Measurements from ENCODE around the gene PPHLN1.
A peak's percentile ranks its signal among the peaks of the same experiment; 100 is the strongest.

PPHLN1 gene

DNA sequence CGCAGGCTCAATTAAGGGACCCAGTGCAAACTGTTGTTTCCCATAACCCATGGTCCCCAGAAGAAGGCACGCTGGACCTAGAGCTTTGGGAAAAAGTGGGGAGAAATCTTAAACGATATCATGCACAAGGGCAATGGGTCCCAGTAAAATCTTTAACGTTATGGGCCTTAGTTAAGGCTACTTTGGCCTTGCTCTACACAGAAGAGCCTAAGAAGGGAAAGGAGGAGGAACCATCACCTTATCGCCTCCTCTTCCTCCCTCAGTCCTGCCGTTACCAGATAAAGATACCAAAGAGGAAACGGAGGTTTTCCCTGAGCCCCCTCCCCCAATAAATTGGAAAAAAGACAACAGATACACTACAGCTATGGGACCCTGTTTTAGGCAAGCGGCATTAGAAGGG lies 116.9 kb downstream of the PPHLN1 start:
- DNase-seq (ENCODE audit: low read depth) = no peak

DNA sequence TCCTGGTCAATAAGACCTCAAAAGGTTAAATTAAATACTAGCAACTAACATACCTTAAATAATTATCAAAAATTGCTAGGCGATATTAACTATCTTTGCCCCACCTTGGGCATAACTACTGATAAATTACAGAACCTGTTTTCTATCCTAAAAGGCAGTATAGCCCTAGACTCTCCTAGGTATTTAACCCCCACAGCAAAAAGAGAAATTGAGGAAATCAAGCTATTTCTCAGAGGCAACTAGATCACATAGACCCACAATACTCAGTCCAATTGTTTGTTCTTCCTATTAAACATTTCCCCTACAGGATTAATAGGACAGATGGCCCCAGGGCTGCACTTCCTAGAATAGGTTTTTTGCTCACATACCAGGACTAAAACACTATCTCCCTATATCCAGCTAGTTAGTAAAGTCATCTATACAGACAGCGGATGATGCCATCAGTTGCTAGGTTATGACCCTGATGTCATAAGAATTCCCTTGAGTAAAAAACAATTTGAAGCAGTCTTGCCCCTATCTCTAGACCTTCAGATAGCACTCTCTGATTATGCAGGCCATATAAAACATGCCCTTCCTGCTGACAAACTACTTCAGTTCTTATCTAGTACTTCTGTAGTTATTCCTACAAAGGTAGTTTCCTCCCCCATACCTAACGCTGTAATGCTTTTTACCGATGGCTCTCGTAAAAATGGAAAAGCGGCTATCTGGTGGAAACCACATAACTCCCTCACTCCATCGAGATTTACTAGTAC lies 118.4 kb downstream of the PPHLN1 start:
- DNase-seq (ENCODE audit: low read depth) = no peak

DNA sequence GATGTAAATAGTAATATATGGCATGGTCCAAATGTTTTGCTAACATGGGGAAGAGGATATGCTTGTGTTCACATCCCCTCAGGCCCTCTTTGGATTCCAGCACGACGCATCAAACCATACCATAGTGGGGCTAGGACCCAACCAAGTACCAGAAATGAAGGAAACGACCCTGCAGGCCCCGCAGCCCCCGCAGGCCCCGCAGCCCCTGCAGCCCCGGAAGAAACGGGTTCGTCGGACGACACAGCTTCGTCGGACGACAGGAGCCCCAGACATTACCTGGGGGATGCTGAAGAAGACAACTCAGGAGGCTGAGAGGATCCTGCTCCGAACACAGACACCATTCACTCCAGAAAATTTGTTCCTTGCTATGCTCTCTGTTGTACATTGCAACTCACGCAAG lies 119.9 kb downstream of the PPHLN1 start:
- DNase-seq (ENCODE audit: low read depth) = no peak

DNA sequence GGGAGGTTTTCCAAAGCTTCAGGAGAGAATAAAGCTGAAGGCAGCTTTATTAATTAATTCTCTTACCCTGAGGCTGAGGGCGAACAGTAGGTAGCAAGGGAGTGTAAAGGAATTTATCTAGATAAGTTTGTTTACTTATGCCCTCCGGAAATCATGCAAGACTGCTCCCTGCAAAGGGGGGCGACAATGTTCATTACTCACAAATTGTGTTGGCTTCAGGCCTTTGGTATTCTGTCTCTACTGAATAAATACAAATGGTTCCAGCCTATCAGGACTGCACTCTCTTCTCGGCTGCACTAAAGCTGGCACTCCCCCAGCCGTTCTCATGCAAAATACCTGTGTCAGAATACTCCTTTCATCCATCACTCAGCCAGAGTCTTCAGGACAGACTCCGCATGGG lies 120.8 kb downstream of the PPHLN1 start:
- DNase-seq (ENCODE audit: low read depth) = no peak

DNA sequence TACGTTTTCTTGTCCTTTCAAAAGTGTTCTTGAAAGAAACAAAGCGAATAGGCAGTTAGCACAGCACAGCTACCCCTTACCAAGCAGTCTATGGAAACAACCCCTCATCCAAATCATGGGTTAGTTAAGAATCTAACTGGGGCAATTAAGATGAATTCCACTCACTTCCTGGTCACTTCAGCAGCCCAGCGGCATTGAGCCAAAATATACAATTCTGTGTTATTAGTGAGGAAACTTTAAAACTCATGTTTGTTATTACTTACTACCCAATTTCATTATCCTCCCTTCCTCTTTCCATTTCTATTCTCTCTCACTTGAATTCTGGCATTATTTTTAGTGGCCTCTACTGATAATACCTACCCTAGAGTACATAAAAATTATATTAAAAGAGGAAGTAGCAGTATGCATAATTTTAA lies 121.4 kb downstream of the PPHLN1 start:
- DNase-seq (ENCODE audit: low read depth) = no peak

DNA sequence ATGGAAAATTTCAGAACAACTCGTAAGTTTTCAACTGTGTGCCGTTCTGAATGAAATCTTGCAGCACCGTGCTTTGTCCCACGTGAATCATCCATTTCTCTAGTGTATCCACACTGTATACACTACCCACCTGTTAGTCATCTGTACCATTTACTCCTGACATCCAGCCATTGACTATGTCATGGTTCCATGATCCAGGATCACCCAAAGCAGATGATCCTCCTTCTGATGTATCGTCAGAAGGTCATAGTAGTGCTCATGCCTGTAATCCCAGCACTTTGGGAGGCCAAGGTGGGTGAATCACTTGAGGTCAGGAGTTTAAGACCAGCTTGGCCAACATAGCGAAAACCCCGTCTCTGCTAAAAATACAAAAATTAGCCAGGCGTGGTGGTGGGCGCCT lies 122.9 kb downstream of the PPHLN1 start:
- peak; percentile 5 for DNase-seq (ENCODE audit: low read depth)

DNA sequence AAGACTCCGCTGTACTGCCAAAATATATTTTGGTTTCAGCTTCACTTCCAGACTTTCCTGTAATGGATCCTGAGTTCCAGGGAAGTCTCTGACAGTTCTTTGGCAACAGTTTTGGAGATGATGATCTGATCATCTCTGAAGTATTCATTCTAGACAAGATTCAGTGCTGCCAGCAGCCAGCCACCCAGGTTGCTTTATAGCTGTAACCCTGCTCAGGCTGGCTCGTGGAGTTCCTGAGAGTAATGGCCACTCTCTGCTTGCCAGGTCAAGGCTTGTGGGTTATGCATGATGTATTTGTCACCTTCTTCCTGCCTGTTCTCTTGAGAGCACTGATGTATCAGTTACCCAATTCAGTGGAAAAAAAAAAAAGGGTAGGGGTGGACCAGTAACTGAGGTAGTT lies 124.3 kb downstream of the PPHLN1 start:
- peak; percentile 25 for DNase-seq (ENCODE audit: low read depth)

DNA sequence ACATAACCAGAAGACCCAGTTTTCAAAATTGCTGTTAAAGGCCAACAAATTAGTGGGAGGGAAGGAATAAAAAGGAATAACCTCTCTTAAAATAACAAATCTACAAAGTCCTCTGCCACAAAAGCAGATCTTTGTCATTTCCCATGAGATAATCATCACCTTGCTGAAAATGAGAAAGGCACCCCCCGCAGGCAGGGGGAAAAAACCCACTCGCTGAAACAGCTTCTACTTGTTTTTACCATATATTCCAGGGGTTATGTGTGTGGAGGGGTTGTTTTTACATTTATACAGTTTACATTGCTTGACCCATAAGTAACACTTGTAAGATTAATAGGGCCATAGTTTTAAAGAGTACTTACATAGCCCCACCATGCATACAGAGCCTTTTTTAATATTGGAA lies 132.6 kb downstream of the PPHLN1 start:
- DNase-seq (ENCODE audit: low read depth) = no peak

DNA sequence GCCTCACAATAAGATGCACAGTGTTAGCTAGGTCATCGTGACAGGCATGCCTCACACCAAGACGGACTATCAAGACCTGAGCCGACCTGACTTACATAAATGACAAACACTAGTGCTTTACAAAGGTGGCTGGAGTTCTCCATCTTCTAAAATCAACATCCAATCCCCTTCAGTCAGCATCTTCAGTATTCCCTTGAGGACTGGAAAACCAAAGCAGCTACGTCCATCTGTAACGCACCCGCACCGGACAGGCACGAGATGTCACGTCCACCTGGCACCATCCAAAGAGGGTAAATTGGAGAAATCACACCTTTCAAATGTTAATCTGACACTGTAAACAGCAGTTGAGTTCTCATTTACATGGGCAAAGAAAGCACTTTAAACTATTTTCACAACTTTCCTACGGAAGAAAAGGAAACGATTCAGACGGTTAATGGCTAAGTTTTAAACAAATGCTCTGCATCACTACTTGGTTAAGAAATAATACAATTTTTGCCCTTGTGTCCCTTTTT lies 133.4 kb downstream of the PPHLN1 start:
- DNase-seq (ENCODE audit: low read depth) = no peak

DNA sequence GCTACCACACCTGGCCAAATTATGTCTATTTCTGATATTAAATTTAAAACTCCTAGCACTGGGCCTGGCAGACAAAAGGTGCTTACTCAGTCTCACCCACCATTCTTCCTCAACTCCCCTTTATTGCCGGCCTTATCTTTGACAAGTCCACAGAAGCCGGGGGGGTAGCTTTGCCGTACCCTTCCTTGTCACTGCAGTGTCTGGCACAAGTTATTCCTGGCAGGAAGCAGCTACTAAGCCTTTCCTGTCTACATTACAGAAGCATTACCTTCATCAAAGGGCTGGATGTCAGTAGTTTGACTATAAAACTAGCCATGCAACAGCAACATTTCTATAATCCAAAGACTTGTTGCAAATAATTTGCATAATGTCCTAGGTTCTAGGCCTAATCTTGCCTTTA lies 136.5 kb downstream of the PPHLN1 start:
- DNase-seq (ENCODE audit: low read depth) = no peak

DNA sequence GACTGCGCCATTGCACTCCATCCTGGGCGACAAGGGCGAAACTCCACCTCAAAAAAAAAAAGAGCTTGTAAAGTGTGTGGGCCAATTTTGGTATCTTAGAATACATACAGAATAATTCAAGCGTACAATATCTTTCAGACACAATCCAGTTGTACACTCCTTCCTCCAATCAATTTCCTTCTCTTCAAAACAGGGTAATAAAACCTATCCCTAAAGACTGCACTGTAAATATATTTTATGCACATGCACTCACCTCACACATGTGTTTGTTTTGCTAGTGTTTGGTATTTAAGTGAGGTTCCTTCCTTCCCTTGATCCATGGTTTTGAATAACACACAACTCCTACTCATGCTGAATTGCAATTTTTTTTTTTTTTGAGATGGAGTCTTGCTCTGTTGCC lies 137.7 kb downstream of the PPHLN1 start:
- no peak for DNase-seq (ENCODE audit: low read depth)

DNA sequence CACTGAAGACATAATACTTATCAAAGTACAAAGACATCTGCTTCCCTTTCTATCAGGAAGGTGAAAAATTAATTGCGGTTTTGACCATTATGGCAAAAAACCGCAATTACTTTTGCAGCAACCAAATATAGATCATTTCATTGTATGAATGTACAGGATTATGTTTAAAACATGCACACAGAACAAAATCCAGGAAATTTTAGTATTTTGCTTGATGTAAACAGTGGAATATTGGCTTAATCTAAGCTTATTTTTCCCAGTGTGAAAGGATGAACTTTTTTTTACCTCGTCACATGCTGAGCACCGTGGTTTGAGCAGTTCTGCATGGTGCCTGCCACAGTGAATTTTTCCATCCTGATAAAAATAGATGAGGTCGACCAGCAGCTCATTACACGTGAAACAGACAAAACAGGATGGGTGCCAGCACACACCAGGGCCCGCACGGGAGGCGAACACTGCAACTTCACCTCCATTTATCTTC lies 142.4 kb downstream of the PPHLN1 start:
- DNase-seq (ENCODE audit: low read depth) = no peak

DNA sequence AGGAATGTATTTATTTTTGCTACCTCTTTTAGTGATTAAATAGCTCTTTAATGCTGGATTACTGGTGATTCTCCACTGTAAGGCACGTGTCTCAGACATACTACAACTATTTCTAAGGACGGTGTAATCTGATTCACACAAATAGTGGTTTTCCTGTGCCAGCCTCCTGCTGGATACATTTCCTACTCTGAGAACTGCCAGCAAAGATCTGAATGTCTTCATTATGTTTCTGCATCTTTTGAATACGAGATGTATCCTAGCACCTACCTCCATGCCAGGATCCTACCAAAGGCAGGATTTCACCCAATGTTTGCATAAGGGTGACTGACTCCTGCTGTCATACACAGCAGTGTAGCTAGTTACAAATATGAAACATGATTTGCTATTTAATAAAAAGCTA lies 143.0 kb downstream of the PPHLN1 start:
- DNase-seq (ENCODE audit: low read depth) = no peak

DNA sequence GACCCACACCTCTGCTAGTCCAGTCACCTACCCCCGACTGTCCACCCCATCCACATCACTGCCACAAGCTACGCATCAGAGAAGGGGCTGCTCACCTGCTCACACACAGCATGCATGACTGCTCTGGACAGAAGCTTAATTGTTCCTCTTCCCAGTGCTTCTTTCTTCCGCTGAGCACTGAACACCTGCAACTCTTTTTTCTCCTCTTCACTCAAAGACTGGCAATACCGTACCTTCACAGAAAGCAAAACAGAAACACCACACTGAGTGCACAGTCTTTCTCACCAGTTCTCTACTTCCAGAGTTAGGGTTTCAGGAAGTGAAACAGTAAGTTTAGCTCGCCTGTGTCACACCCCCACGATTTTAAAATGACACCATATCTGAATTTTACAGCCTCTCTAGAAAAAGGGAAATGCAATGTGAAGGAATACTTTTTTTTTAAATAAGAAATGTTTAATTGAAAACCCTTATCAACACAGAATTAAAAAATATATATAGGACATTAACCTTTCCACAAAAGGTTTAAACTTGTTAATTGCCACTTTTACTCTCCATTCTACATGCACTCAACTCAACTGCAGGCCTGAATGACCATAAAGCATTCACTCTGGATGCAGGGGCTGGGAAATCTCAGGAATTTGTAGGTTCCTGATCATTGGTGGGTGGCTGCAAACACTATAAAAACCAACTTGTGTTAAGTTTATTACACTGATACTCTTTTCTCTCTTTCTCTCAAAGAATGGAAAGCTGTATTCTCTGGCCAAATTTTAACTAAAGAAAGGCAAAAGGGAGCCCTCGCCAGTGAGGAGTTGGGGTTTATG lies 143.6 kb downstream of the PPHLN1 start:
- no peak for DNase-seq (ENCODE audit: low read depth)

DNA sequence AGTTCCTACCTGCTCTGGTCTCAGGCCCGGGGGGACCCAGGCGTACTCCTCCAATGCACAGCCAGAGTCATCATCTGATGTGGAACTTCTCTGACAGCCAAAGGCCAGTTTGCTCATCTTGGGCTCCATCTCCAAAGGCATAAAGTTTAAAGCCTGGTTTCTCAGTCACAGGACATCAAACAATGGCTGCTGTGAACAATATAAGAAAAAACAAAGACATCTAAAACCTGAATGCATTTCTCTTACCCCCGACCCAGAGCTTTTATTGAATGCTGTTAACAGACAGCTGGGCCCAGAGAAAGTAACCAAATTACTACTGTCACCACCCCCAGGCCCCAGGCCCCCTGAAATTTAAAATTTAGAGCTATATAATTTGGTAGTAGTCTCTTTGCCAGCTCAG lies 146.4 kb downstream of the PPHLN1 start:
- DNase-seq (ENCODE audit: low read depth) = no peak

DNA sequence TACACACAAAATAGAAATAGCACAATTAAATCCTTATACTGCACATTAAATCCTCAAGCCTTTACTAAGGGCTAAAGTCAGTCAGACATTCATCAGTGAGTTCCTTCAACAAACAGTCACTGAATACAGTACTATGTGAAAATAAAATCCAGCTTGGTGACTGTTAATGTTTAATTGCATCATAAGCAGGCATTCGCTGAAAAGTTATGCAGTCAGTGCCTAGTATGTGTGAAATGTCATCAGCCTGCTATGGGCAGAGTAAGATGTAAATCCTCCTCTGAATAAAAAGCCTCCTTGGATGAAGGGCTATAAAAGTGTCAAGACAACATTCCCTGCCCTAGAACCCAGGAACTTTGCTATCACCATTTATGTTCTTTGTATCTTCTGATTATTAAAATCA lies 147.2 kb downstream of the PPHLN1 start:
- peak; percentile 32 for DNase-seq (ENCODE audit: low read depth)

DNA sequence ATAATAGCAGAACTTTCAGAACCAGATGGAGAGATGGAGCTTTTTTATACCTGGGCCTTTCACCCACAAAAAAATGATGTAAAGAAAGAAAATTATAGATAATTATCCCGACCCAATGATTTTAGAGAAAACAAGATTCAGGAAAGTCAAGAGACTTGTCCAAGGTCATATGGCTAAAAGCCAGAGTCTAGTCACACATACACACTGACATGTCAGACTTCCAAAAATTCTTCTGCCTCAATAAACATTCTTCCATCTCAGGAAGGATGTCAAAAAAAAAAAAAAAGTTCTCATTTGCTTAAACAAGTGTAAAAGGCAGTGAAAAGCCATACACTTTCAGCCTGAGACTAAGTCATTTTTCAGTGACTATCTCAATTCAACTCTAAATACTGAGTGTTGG lies 147.6 kb downstream of the PPHLN1 start:
- no peak for DNase-seq (ENCODE audit: low read depth)

DNA sequence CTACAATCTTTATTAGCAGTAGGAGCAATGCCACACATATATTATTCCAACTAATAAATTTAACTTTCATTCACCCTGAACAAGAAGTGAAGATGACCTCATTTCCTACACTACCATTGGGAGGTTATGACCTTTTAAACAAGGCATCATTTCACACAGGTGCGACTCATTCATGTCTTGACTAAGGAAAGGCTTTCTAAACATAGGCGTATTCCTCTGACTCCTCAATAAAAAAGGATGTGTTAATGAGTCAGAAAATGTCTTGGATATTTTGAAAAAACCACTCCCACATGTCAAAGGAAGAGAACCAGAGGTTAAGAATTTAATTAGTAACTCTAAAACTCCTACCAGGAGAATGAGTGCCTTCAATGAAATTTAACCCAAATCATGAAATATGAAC lies 148.4 kb downstream of the PPHLN1 start:
- peak; percentile 81 for DNase-seq (ENCODE audit: low read depth)

DNA sequence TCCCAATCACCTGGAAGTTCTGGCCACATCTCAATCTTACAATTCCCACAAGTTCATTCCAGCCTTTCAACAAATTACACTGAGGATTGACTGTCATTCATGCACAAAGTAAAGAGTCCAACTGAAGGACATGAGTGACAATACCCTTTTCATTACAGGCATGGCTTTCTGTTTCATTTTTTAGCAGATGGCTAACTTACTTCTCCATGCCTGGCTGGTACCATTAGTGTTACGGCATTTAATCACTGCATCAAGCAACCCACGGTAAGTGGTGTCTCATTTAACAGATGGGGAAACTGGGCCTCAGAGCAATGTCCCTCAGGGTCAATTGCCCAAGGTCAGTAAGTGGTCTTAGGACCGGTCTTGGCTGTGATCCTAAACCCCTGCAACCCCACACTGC lies 149.1 kb downstream of the PPHLN1 start:
- DNase-seq (ENCODE audit: low read depth) = no peak

DNA sequence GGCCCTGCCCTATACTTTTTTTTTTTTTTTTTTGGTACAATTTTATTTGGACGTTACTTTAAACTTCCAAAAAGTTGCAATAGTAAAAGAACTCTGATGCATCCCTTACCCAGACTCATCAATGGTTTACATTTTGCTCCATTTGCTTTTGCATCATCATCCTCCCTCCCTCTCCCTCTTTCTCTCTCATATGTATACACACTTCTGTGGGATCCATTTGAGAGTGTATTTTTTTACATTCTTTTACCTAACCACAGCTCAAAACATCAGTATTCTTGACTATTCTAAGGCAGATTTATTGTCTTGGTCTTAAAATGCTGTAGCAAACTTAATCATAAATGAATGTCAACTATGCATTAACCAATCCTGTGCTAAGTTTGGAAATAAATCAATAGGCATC lies 152.0 kb downstream of the PPHLN1 start:
- DNase-seq (ENCODE audit: low read depth) = no peak

DNA sequence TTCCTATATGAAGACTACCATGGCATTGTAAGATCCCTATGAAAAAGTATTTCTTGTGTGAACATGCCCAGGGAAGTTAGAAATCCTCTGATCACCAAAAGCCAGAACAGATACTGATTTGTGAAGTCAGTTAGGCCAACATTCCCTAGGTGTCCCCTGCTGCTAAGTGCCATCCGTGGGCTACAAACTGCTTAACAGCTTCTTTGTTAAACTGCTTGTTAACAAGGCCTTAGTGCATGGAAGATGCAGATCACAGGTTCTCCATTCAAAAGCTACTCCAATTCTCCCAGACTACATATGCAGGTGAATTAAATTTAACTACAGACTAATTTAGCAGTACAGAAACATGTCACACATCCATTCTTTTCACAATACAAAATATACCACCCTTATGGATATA lies 155.4 kb downstream of the PPHLN1 start:
- no peak for DNase-seq (ENCODE audit: low read depth)

DNA sequence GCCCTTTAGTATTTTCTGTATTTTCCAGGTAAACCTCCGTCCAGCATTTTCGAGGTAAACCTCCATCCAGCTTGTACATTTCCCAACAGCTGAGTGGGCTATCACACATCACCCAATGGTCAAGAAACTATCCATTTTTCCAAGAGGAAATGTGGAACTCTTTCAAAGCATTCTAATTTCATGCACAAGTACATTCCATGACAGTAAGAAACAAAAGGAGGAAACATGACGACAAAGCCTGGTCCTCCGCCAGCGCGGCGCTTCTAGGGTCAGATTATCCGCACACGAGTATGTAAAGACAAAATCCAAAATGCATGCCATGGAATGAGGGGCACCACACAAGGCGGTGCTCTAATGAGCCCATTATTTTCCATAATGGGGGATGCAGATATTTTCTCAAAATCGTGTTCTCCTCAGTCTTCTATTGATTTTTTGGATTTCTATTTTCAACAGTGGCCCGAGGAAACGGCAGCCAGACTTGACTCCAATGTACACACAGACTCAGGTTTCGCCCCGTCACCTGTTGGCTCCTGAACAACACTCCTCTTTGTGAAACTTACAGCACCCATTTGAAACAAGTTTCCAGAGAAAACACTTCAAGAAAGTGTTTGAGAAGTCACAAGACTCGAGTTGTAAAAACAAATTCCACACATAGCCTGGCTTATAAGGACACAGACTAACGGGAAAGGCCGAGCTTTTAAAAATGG lies 156.2 kb downstream of the PPHLN1 start:
- no peak for DNase-seq (ENCODE audit: low read depth)
